Kidney (tissue), 14 donors: ENCODE measurements around the gene SCAP. TPM values are rescaled to one million over a fixed set of nuclear protein-coding genes. Genes with fewer than 3 reads are reported as not detected.
A peak's percentile ranks its signal among the peaks of the same experiment; 100 is the strongest.

Source experiments
- DNase-seq, 5 donors: peaks; one replicate each; pipeline ENCODE4 v3.0.0-alpha.2; 2013 to 2020
- FAIRE-seq: peaks from 2 replicates; lab custom pipeline; 2012; peaks lifted over from hg19 to GRCh38; lab: Jason Lieb, UNC
- H3K27ac ChIP-seq, 2 donors: one replicate each; pipeline ENCODE4 v1.7.0; 2013; ENCODE audit warnings: low read depth in 2 of 2, low read length in 2 of 2, inconsistent platforms in 1 of 2
- H3K27me3 ChIP-seq: one replicate; pipeline ENCODE4 v1.7.1; 2013; ENCODE audit warnings: low read length, inconsistent platforms; ENCODE audit not compliant: control insufficient read depth, insufficient read depth
- H3K36me3 ChIP-seq, 3 donors: one replicate each; pipeline versions ENCODE4 v1.7.0 to v1.7.1; 2013; ENCODE audit warnings: low read length in 3 of 3, control low read depth in 1 of 3, inconsistent platforms in 1 of 3; ENCODE audit not compliant: insufficient read depth in 3 of 3, control insufficient read depth in 2 of 3
- H3K4me1 ChIP-seq, 3 donors: one replicate each; pipeline versions ENCODE4 v1.7.0 to v1.7.1; 2013; ENCODE audit warnings: low read length in 3 of 3, inconsistent platforms in 1 of 3, low read depth in 1 of 3; ENCODE audit not compliant: control insufficient read depth in 2 of 3, insufficient read depth in 2 of 3
- H3K4me3 ChIP-seq, 3 donors: one replicate each; pipeline versions ENCODE4 v1.7.0 to v1.8.1; 2013; ENCODE audit warnings: low read length in 3 of 3, control low read depth in 1 of 3, inconsistent platforms in 1 of 3
- H3K9ac ChIP-seq, 3 donors: one replicate each; pipeline versions ENCODE4 v1.7.0 to v1.7.1; 2013; ENCODE audit warnings: low read length in 3 of 3, control low read depth in 1 of 3, inconsistent platforms in 1 of 3
- H3K9me3 ChIP-seq, 3 donors: one replicate each; pipeline versions ENCODE4 v1.7.0 to v1.7.1; 2013; ENCODE audit warnings: low read length in 3 of 3, control low read depth in 1 of 3, inconsistent platforms in 1 of 3; ENCODE audit not compliant: control insufficient read depth in 2 of 3, insufficient read depth in 1 of 3
- CTCF ChIP-seq: IDR thresholded peaks from 3 replicates; pipeline ENCODE4 v1.5.1; 2012; ENCODE audit warnings: mild to moderate bottlenecking, moderate library complexity, borderline replicate concordance; ENCODE audit not compliant: insufficient read depth; ENCODE audit errors: extremely low read depth
- intact Hi-C: fragments of 100-400 bp; cut with DNase I; formaldehyde crosslinking; loops from one replicate; pipeline ENCODE4 v1.11.1; 2022
- polyA plus RNA-seq: library from polyadenylated mRNA; stranded (reverse); fragments of 350-450 nt; fragmentation: Illumina TruSeq; extraction: RNeasy Lipid Tissue Mini Kit (QIAGEN cat#74804); gene quantifications from one replicate; pipeline ENCODE4 v1.2.3, GENCODE V29; 2014; ENCODE audit warnings: low read depth, low replicate concordance; ENCODE audit not compliant: insufficient read depth
- total RNA-seq: library from RNA; stranded (reverse); fragmentation: NEBNext Ultra II Directional; extraction: Animal tissue kit (Norgen Biotek cat#: 25700); gene quantifications from one replicate; pipeline ENCODE4 v1.2.1, GENCODE V29; 2021
- donor health status: control.
- donor health status: control.
- donor health status: control.
- donor health status: control.
- donor health status: control.
- donor health status: DM: yes; HTN: yes; CAD: no.
- donor health status: Normal renal cell carcinoma (clear cell type).

SCAP gene
- total and polyA plus RNA-seq, 2 donors from 2014 or later = 47.3 to 85.1 TPM

- Histone ChIP-seq H3K36me3 (peaks cover 0 to 6% (median 3%) of the 10 kb centered on the region in 3 donors), H3K4me3 (peak overlapping the region in 1 of 3 donors; percentile 46), H3K4me1 (peaks cover 3 to 32% (median 26%) of the 10 kb centered on the region in 3 donors), H3K9me3 (no peaks in the 10 kb centered on the region), H3K27ac (peak overlapping the region; percentile 10 to 37), H3K27me3 (no peaks in the 10 kb centered on the region), H3K9ac (peak overlapping the region in 1 of 3 donors; percentile 8)
- FAIRE-seq (no peak), DNase-seq (peak in 4 of 5 donors; percentile 41 to 72 (median 56))
- intact Hi-C loops = no loop called here
- TF ChIP-seq CTCF = peak; percentile 1
Measured at GRCh38 chr3:47394140-47394870, 81.4 kb downstream of the SCAP start.

GRCh38 chr3:47392933-47393332 lies 82.8 kb downstream of the SCAP start:
- Histone ChIP-seq H3K9ac (no peak overlapping the region), H3K36me3 (peaks cover 0 to 6% (median 3%) of the 10 kb centered on the region in 3 donors), H3K4me3 (no peak overlapping the region), H3K27me3 (no peaks in the 10 kb centered on the region), H3K4me1 (peaks cover 3 to 32% (median 26%) of the 10 kb centered on the region in 3 donors), H3K9me3 (no peaks in the 10 kb centered on the region), H3K27ac (no peak overlapping the region)
- FAIRE-seq (no peak), DNase-seq (no peak)
- TF ChIP-seq CTCF = no peak
- intact Hi-C loops = no loop called here

- FAIRE-seq = no peak
- Histone ChIP-seq H3K9me3 (no peaks in the 10 kb centered on the region), H3K4me1 (peaks cover 0 to 14% (median 0%) of the 10 kb centered on the region in 3 donors), H3K27me3 (no peaks in the 10 kb centered on the region), H3K36me3 (peaks cover 0 to 6% (median 0%) of the 10 kb centered on the region in 3 donors), H3K9ac (no peak overlapping the region), H3K4me3 (no peak overlapping the region), H3K27ac (no peak overlapping the region)
- DNase-seq = no peak
- TF ChIP-seq CTCF = no peak
- intact Hi-C loops = no loop called here
Measured at GRCh38 chr3:47385796-47386195, 89.9 kb downstream of the SCAP start.
